ENCODE data around the gene SCAMP1.

SCAMP1 gene

GRCh38 chr5:78515670-78516069 is 155.3 kb downstream of the SCAMP1 start:
- no peak for DNase-seq

GRCh38 chr5:78518365-78519197 is 158.2 kb downstream of the SCAMP1 start:
- DNase-seq, result no peak

- no peak for DNase-seq
Measured at GRCh38 chr5:78519198-78519941, 159.0 kb downstream of the SCAMP1 start.

- DNase-seq, result no peak
Measured at GRCh38 chr5:78521455-78521854, 161.0 kb downstream of the SCAMP1 start.

GRCh38 chr5:78522476-78523260 is 162.3 kb downstream of the SCAMP1 start:
- no peak for DNase-seq

- DNase-seq, result no peak
Measured at GRCh38 chr5:78523314-78524193, 163.1 kb downstream of the SCAMP1 start.

GRCh38 chr5:78526049-78526525 is 165.7 kb downstream of the SCAMP1 start:
- no peak for DNase-seq

- DNase-seq, result no peak
Measured at GRCh38 chr5:78527054-78527859, 166.8 kb downstream of the SCAMP1 start.

GRCh38 chr5:78527925-78528324 is 167.5 kb downstream of the SCAMP1 start:
- DNase-seq, result no peak

All from CD4-positive, alpha-beta T cell treated with Interleukin-12 subunit alpha and Interleukin-12 subunit beta, for 1 hour (primary cell).